GM23338 (cell line): Measurements from ENCODE around the gene TIMP4. TPM values are rescaled to one million over a fixed set of nuclear protein-coding genes. Genes with fewer than 3 reads are reported as not detected.

ENCODE experiments used
- ATAC-seq: fragments of 200-7000 bp; cut with Tn5 transposase; 3 replicates; pipeline ENCODE4 v1.9.1; 2020
- DNase-seq: peaks from one replicate; pipeline ENCODE4 v3.0.0-alpha.2; 2015; ENCODE audit warnings: low spot score
- H2AFZ ChIP-seq: fragments of 200-600 bp; sonication (generic); 2 replicates; pipeline ENCODE4 v1.8.0; 2016; ENCODE audit warnings: antibody characterized with exemption, mild to moderate bottlenecking, moderate library complexity
- H3F3A ChIP-seq: fragments of 200-600 bp; sonication (generic); replicated peaks from 2 replicates; pipeline ENCODE4 v1.8.0; 2017; ENCODE audit warnings: antibody characterized with exemption, mixed run types, low read depth
- H3K27ac ChIP-seq: fragments of 200-600 bp; sonication (generic); 2 replicates; pipeline ENCODE4 v1.6.1; 2016; ENCODE audit warnings: low read depth
- H3K27me3 ChIP-seq: fragments of 200-600 bp; sonication (generic); 2 replicates; pipeline ENCODE4 v1.8.0; 2016; ENCODE audit warnings: mild to moderate bottlenecking, mixed run types, moderate library complexity; ENCODE audit not compliant: insufficient read depth
- H3K36me3 ChIP-seq: fragments of 200-600 bp; sonication (generic); 2 replicates; pipeline ENCODE4 v1.8.0; 2016; ENCODE audit warnings: mild to moderate bottlenecking; ENCODE audit not compliant: insufficient read depth
- H3K4me1 ChIP-seq: fragments of 200-600 bp; sonication (generic); 2 replicates; pipeline ENCODE4 v1.8.0; 2016; ENCODE audit warnings: mild to moderate bottlenecking, moderate library complexity; ENCODE audit not compliant: insufficient read depth
- H3K4me2 ChIP-seq: fragments of 200-600 bp; sonication (generic); 2 replicates; pipeline ENCODE4 v1.7.1; 2017; ENCODE audit warnings: mixed run types
- H3K4me3 ChIP-seq: fragments of 200-600 bp; sonication (generic); 2 replicates; pipeline ENCODE4 v1.6.1; 2016; ENCODE audit warnings: mixed run types
- H3K79me2 ChIP-seq: fragments of 200-600 bp; sonication (generic); replicated peaks from 2 replicates; pipeline ENCODE4 v1.8.0; 2017; ENCODE audit warnings: mild to moderate bottlenecking; ENCODE audit not compliant: insufficient read depth
- H3K9me2 ChIP-seq: fragments of 200-600 bp; sonication (generic); 2 replicates; pipeline ENCODE4 v1.8.0; 2017; ENCODE audit not compliant: insufficient read depth
- H4K20me1 ChIP-seq: fragments of 200-600 bp; sonication (generic); replicated peaks from 2 replicates; pipeline ENCODE4 v1.8.0; 2017; ENCODE audit warnings: mild to moderate bottlenecking; ENCODE audit not compliant: insufficient read depth
- H3K27ac Mint-ChIP-seq: 2 replicates; pipeline ENCODE4 v1.8.0; 2020; ENCODE audit warnings: inconsistent platforms, mild to moderate bottlenecking, moderate library complexity, mixed read lengths
- H3K27me3 Mint-ChIP-seq: 3 replicates; pipeline ENCODE4 v1.8.0; 2022; ENCODE audit warnings: low read depth, mild to moderate bottlenecking, moderate library complexity, mixed read lengths, inconsistent platforms; ENCODE audit not compliant: insufficient read depth, poor library complexity
- H3K36me3 Mint-ChIP-seq: 3 replicates; pipeline ENCODE4 v1.8.0; 2021; ENCODE audit warnings: low read depth, mild to moderate bottlenecking, inconsistent platforms, moderate library complexity, mixed read lengths
- H3K4me1 Mint-ChIP-seq: 3 replicates; pipeline ENCODE4 v1.8.0; 2020; ENCODE audit warnings: mild to moderate bottlenecking, inconsistent platforms, mixed read lengths
- H3K4me3 Mint-ChIP-seq: 3 replicates; pipeline ENCODE4 v1.8.0; 2021; ENCODE audit warnings: moderate library complexity, mild to moderate bottlenecking, inconsistent platforms, mixed read lengths
- H3K9me3 Mint-ChIP-seq: 3 replicates; pipeline ENCODE4 v1.8.0; 2020; ENCODE audit warnings: moderate library complexity, mild to moderate bottlenecking, inconsistent platforms, mixed read lengths
- CREB1 ChIP-seq: fragments of 250-450 bp; sonication (Bioruptor Pico); IDR thresholded peaks from 2 replicates; pipeline ENCODE4 v1.5.0; 2020; ENCODE audit warnings: low read depth, mild to moderate bottlenecking, moderate library complexity
- ETS1 ChIP-seq: IDR thresholded peaks from 2 replicates; pipeline ENCODE4 v1.6.1; 2016; ENCODE audit warnings: antibody characterized with exemption
- EZH2 ChIP-seq: fragments of 200-600 bp; sonication (generic); IDR thresholded peaks from one replicate; pipeline ENCODE4 v1.8.0; 2017; ENCODE audit warnings: antibody characterized with exemption, mild to moderate bottlenecking, low read depth; ENCODE audit not compliant: unreplicated experiment
- JUNB ChIP-seq: IDR thresholded peaks from one replicate; pipeline ENCODE4 v1.6.1; 2016; ENCODE audit warnings: antibody characterized with exemption; ENCODE audit not compliant: unreplicated experiment
- NANOG ChIP-seq: IDR thresholded peaks from 2 replicates; pipeline ENCODE4 v1.6.1; 2016; ENCODE audit warnings: antibody characterized with exemption, borderline replicate concordance
- POLR2AphosphoS5 ChIP-seq: IDR thresholded peaks from 2 replicates; pipeline ENCODE4 v1.6.1; 2016; ENCODE audit warnings: antibody characterized with exemption, low read depth
- ZNF462 ChIP-seq: fragments of 250-450 bp; sonication (Bioruptor Pico); IDR thresholded peaks from 2 replicates; pipeline ENCODE4 v1.5.0; 2020; ENCODE audit warnings: mild to moderate bottlenecking, moderate library complexity
- polyA plus RNA-seq: library from polyadenylated mRNA; unstranded; fragments of >200 nt; fragmentation: Nextera tagmentation; extraction: Ambion mirVana; gene quantifications from 2 replicates; pipeline ENCODE4 v1.2.1, GENCODE V29; 2016
- total RNA-seq: library from RNA; depleted of rRNA; stranded (reverse); fragments of >200 nt; shearing (Covaris generic); gene quantifications from 2 replicates; pipeline ENCODE4 v1.2.3, GENCODE V29; 2014

TIMP4 gene
- total and polyA plus RNA-seq, 2 experiments from 2014 or later = 6.7 to 11.1 TPM

GRCh38 chr3:12180631-12181030 lies 21.9 kb upstream of the TIMP4 start:
- H3K4me1 Mint-ChIP-seq = no peaks in the 10 kb centered on the region
- TF ChIP-seq ZNF462 (no peak), CREB1 (no peak), POLR2AphosphoS5 (no peak), ETS1 (no peak), NANOG (no peak)
- ATAC-seq (no peak), DNase-seq (no peak)
- no peaks in the 10 kb centered on the region for H3K9me3 Mint-ChIP-seq
- no peak overlapping the region for H3K4me2 ChIP-seq
- H3K36me3 ChIP-seq = no peaks in the 10 kb centered on the region
- H3K79me2 ChIP-seq = no peaks in the 10 kb centered on the region
- H3F3A ChIP-seq = no peaks in the 10 kb centered on the region
- H3K4me3 Mint-ChIP-seq = no peak overlapping the region
- H4K20me1 ChIP-seq = no peaks in the 10 kb centered on the region; the same call in 1 of the 2 replicates
- H3K27ac ChIP-seq = no peak overlapping the region
- no peaks in the 10 kb centered on the region for H3K36me3 Mint-ChIP-seq
- peaks cover 3% of the 10 kb centered on the region for H3K27me3 Mint-ChIP-seq
- H3K27ac Mint-ChIP-seq = no peak overlapping the region
- H2AFZ ChIP-seq = no peak overlapping the region
- H3K4me1 ChIP-seq = no peaks in the 10 kb centered on the region
- no peaks in the 10 kb centered on the region for H3K27me3 ChIP-seq
- no peaks in the 10 kb centered on the region for H3K9me2 ChIP-seq
- H3K4me3 ChIP-seq = no peak overlapping the region

- no peaks in the 10 kb centered on the region for H3K9me3 Mint-ChIP-seq
- no peak overlapping the region for H3K27ac Mint-ChIP-seq
- ATAC-seq (no peak), DNase-seq (no peak)
- H2AFZ ChIP-seq = no peak overlapping the region
- no peaks in the 10 kb centered on the region for H3F3A ChIP-seq
- H3K27ac ChIP-seq = no peak overlapping the region
- H3K4me3 Mint-ChIP-seq = no peak overlapping the region
- no peak overlapping the region for H3K4me2 ChIP-seq
- no peaks in the 10 kb centered on the region for H3K36me3 ChIP-seq
- no peak for TF ChIP-seq JUNB
- no peak for TF ChIP-seq EZH2
- H3K9me2 ChIP-seq = no peaks in the 10 kb centered on the region
- H3K4me1 ChIP-seq = no peaks in the 10 kb centered on the region
- no peak overlapping the region for H3K4me3 ChIP-seq
- H3K27me3 Mint-ChIP-seq = peaks cover 3% of the 10 kb centered on the region
- no peaks in the 10 kb centered on the region for H3K79me2 ChIP-seq
- no peaks in the 10 kb centered on the region; the same call in 1 of the 2 replicates for H4K20me1 ChIP-seq
- no peaks in the 10 kb centered on the region for H3K27me3 ChIP-seq
- no peaks in the 10 kb centered on the region for H3K4me1 Mint-ChIP-seq
- no peaks in the 10 kb centered on the region for H3K36me3 Mint-ChIP-seq
Measured at GRCh38 chr3:12180218-12180617, 21.5 kb upstream of the TIMP4 start.
